ENCODE data around the gene EIF2AK2. TPM values are rescaled to one million over a fixed set of nuclear protein-coding genes. Genes with fewer than 3 reads are reported as not detected.

The EIF2AK2 gene
- total and polyA plus RNA-seq, 5 donors: 6.0 to 32.9 (median 23.4) TPM

DNA sequence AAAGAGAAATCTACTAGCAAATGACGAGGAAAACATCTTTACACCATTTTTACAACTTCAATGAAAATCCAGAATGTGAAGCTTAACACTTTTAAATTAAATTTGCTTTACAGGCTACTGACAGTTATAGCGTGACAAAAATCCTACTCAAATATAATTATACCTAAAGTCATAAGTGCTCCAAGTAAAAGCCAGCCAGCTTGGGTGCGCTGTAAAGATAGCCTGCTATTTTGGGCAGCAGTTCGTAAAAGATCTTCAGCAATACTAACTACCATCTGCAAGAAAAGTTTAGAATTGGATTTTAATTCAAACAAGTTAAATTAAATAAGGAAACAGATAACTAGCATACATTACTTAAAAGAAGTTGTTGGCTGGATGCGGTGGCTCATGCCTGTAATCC is 95.0 kb downstream of the EIF2AK2 start:
- no peaks in the 10 kb centered on the region for H3K9me3 ChIP-seq (ENCODE audit: control insufficient read depth, low read length)
- H3K4me3 ChIP-seq (ENCODE audit: low read length): no peak overlapping the region
- ATAC-seq (no peak), DNase-seq (no peak)
- H3K27me3 ChIP-seq (ENCODE audit: control insufficient read depth, insufficient read depth): no peaks in the 10 kb centered on the region
- WGBS: 79% methylated on average over 5 of the region's 5 CpGs
- no peak overlapping the region for H3K27ac ChIP-seq (ENCODE audit: low read length)
- H3K4me1 ChIP-seq (ENCODE audit: control insufficient read depth, insufficient read depth, low read length): no peaks in the 10 kb centered on the region
- intact Hi-C loops (cut with DNase I): no loop called here

GRCh38 chr2:37061013-37061711 is 95.6 kb downstream of the EIF2AK2 start:
- H3K9me3 ChIP-seq (ENCODE audit: control insufficient read depth, low read length): no peaks in the 10 kb centered on the region
- intact Hi-C loops (cut with DNase I): no loop called here
- H3K4me3 ChIP-seq (ENCODE audit: low read length): no peak overlapping the region
- no peak overlapping the region for H3K27ac ChIP-seq (ENCODE audit: low read length)
- no peaks in the 10 kb centered on the region for H3K27me3 ChIP-seq (ENCODE audit: control insufficient read depth, insufficient read depth)
- no peak for DNase-seq
- H3K4me1 ChIP-seq (ENCODE audit: control insufficient read depth, insufficient read depth, low read length): no peaks in the 10 kb centered on the region
- ATAC-seq: no peak

DNA sequence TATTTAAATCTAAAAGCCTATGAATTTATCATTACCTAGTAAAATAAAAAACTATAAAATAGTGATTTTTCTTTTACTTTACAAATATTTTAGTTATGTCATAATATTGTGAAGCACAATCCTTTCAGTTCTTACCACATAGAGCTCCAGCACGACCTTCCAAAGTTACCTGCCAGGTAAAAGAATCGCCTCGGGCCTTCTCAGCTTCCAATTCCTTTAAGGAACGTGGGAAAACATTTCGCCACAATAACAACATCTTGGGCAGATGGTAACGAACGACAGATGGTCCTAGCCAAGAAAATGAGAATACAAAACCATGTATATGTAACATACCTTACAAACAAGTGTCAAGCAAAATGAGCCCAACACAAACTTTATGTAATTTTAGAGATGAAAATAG is 96.3 kb downstream of the EIF2AK2 start:
- intact Hi-C loops (cut with DNase I): no loop called here
- ATAC-seq (no peak), DNase-seq (no peak)
- Histone ChIP-seq H3K4me3 (ENCODE audit: low read length) (no peak overlapping the region), H3K27ac (ENCODE audit: low read length) (no peak overlapping the region), H3K4me1 (ENCODE audit: control insufficient read depth, insufficient read depth, low read length) (no peaks in the 10 kb centered on the region), H3K9me3 (ENCODE audit: control insufficient read depth, low read length) (no peaks in the 10 kb centered on the region), H3K27me3 (ENCODE audit: control insufficient read depth, insufficient read depth) (no peaks in the 10 kb centered on the region)
- WGBS: 90% methylated on average over 7 of the region's 7 CpGs

DNA sequence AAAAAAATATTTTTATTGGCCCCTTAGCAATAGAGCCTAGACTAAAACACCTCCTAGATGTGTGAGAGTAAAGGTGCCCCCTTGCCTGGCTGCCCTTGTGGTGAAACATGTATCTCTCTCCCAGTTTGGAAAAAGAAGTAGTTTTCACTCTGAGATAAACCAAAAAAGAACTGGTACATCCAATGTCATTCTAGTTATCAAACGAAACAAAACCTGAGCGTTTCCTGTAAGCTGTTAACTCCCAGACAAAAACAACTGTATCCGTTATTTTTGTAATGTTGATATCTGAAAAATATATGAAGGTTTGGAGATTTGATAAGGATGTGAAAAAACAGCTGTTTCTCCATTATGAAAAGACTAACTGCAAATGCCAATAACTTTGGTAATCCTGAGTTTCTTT is 96.9 kb downstream of the EIF2AK2 start:
- H3K4me3 ChIP-seq (ENCODE audit: low read length): no peak overlapping the region
- H3K27me3 ChIP-seq (ENCODE audit: control insufficient read depth, insufficient read depth): no peaks in the 10 kb centered on the region
- no peak overlapping the region for H3K27ac ChIP-seq (ENCODE audit: low read length)
- 76% methylated on average over 3 of the region's 3 CpGs for WGBS
- no peaks in the 10 kb centered on the region for H3K4me1 ChIP-seq (ENCODE audit: control insufficient read depth, insufficient read depth, low read length)
- intact Hi-C loops (cut with DNase I): no loop called here
- no peaks in the 10 kb centered on the region for H3K9me3 ChIP-seq (ENCODE audit: control insufficient read depth, low read length)
- no peak for ATAC-seq
- no peak for DNase-seq

DNA sequence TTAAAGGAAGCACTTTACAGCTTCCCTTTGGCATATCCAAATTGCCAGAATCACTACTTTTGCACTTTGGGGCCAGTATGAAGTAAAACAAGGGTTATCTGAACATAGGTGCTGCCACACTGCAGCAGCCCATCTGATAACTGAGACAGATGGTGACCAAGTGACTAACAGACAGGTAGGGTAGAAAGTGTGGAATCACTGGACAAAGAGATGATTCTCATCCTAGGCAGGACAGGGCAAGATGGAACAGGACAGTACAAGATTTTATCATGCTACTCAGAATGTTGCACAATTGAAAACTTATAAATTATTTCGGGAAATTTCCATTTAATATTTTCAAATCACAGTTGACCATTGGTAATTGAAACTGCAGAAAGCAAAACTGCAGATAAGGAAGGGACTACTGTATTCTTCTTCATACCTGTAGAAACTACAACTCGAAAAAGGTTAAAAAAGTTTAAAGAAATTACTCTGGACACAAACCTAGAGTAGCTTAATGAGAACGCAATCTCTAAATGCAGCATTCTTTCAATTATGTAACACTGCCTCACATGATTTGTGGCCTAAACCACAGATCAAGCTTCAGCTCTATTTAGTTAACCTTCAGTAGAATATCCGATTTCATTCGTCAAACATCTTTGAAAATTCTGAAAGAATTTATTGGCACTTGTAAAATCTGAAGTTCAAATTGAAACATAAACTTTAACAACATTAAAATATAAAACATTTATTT is 104.0 kb downstream of the EIF2AK2 start:
- DNase-seq: no peak
- Histone ChIP-seq H3K4me1 (ENCODE audit: control insufficient read depth, insufficient read depth, low read length) (no peaks in the 10 kb centered on the region), H3K4me3 (ENCODE audit: low read length) (no peak overlapping the region), H3K27me3 (ENCODE audit: control insufficient read depth, insufficient read depth) (no peaks in the 10 kb centered on the region), H3K9me3 (ENCODE audit: control insufficient read depth, low read length) (no peaks in the 10 kb centered on the region), H3K27ac (ENCODE audit: low read length) (no peak overlapping the region)
- WGBS: 90% methylated on average over 5 of the region's 5 CpGs
- no peak for ATAC-seq
- intact Hi-C loops (cut with DNase I): no loop called here

Other genes starting within 250 kb of the EIF2AK2 start
- gene STRN, start 190.4 kb downstream of the EIF2AK2 start, total RNA-seq: 10 to 100 TPM; 30.9 to 41.1 (median 35.0) TPM
- gene STRN, start 190.4 kb downstream of the EIF2AK2 start, polyA plus RNA-seq: 7.7 TPM
- gene HEATR5B, start 72.6 kb downstream of the EIF2AK2 start, total RNA-seq: 10 to 100 TPM; 14.6 to 19.2 (median 16.4) TPM
- 9.1 TPM for gene HEATR5B, start 72.6 kb downstream of the EIF2AK2 start, polyA plus RNA-seq
- gene GPATCH11, start 72.5 kb downstream of the EIF2AK2 start, total RNA-seq: 1 to 10 TPM; 5.1 to 8.6 (median 6.9) TPM
- 4.1 TPM for gene GPATCH11, start 72.5 kb downstream of the EIF2AK2 start, polyA plus RNA-seq
- gene SULT6B1, start 31.7 kb upstream of the EIF2AK2 start, total RNA-seq: not detected
- gene SULT6B1, start 31.7 kb upstream of the EIF2AK2 start, polyA plus RNA-seq: not detected
- 10 to 100 TPM; 46.8 to 57.7 (median 55.9) TPM for gene CEBPZOS, start 39.5 kb upstream of the EIF2AK2 start, total RNA-seq
- 75.7 TPM for gene CEBPZOS, start 39.5 kb upstream of the EIF2AK2 start, polyA plus RNA-seq
- gene CEBPZ, start 74.6 kb upstream of the EIF2AK2 start, total RNA-seq: 10 to 100 TPM; 24.0 to 35.4 (median 33.1) TPM
- gene CEBPZ, start 74.6 kb upstream of the EIF2AK2 start, polyA plus RNA-seq: 34.9 TPM
- 10 to 100 TPM; 15.4 to 20.1 (median 18.3) TPM for gene NDUFAF7, start 74.7 kb upstream of the EIF2AK2 start, total RNA-seq
- gene NDUFAF7, start 74.7 kb upstream of the EIF2AK2 start, polyA plus RNA-seq: 17.4 TPM
- 10 to 100 TPM; 17.4 to 24.6 (median 20.6) TPM for gene PRKD3, start 167.9 kb upstream of the EIF2AK2 start, total RNA-seq
- gene PRKD3, start 167.9 kb upstream of the EIF2AK2 start, polyA plus RNA-seq: 5.6 TPM
- gene QPCT, start 187.7 kb upstream of the EIF2AK2 start, total RNA-seq: 1 to 10 TPM; 1.7 to 7.3 (median 2.3) TPM
- 3.1 TPM for gene QPCT, start 187.7 kb upstream of the EIF2AK2 start, polyA plus RNA-seq